ENCODE results near the gene USE1. TPM values are rescaled to one million over a fixed set of nuclear protein-coding genes. Genes with fewer than 3 reads are reported as not detected.

Gene USE1
- total RNA-seq, 1 experiment from 2014 or later: 27.5 TPM

GRCh38 chr19:17235300-17235970 lies 20.3 kb downstream of the USE1 start:
- H3K9me3 ChIP-seq (ENCODE audit: control insufficient read depth in 1 of 2, insufficient read depth in 1 of 2, low read depth in 1 of 2, low read length in 2 of 2): no peaks in the 10 kb centered on the region
- H3K27ac ChIP-seq (ENCODE audit: low read depth, low read length): peak overlapping the region; percentile 100
- peaks cover 14 to 16% of the 10 kb centered on the region in 2 experiments; a peak in 3 of 4 replicates for H3K36me3 ChIP-seq (ENCODE audit: control insufficient read depth in 1 of 2, insufficient read depth in 2 of 2, low read length in 2 of 2)
- BruUV-seq (replicated peaks): no TSS peak
- H3K27me3 ChIP-seq (ENCODE audit: insufficient read depth, low read length): no peaks in the 10 kb centered on the region
- H3K4me2 ChIP-seq (ENCODE audit: low read length): peak overlapping the region; percentile 98
- peaks cover 7% of the 10 kb centered on the region; the same call in 1 of the 2 replicates for H4K20me1 ChIP-seq (ENCODE audit: insufficient read depth)
- peaks cover 13 to 27% of the 10 kb centered on the region in 2 experiments for H3K4me1 ChIP-seq (ENCODE audit: control insufficient read depth in 1 of 2, insufficient read depth in 2 of 2, low read length in 2 of 2)
- peak overlapping the region; percentile 94 for H3K9ac ChIP-seq (ENCODE audit: low read length)
- no peak overlapping the region for H2AFZ ChIP-seq (ENCODE audit: low read depth, low read length, poor library complexity, severe bottlenecking)
- no peaks in the 10 kb centered on the region for H3K9me2 ChIP-seq (ENCODE audit: insufficient read depth)
- peaks cover 55% of the 10 kb centered on the region for H3K79me2 ChIP-seq (ENCODE audit: insufficient read depth, low read length)
- POLR2A ChIA-PET: interaction anchor here (0.8 to 3.8 kb wide), 9 partner anchors 9 to 155 kb away, joined by 3 to 29 read pairs (median 4); partner anchors contain the start of genes BABAM1, OCEL1 and USE1
- intact Hi-C loops (cut with micrococcal nuclease): no loop called here
- TF ChIP-seq ZFX (IDR thresholded peaks at IDR 0.05) (peak; percentile 88), MAX (IDR thresholded peaks at IDR 0.05) (peak; percentile 72), ZBTB33 (IDR thresholded peaks at IDR 0.05; ENCODE audit: extremely low read depth, insufficient replicate concordance, low read length) (no peak), YY1 (IDR thresholded peaks at IDR 0.05; ENCODE audit: extremely low read depth, insufficient replicate concordance, low read depth, low read length) (peak; percentile 26), POLR2AphosphoS5 (IDR thresholded peaks at IDR 0.05; ENCODE audit: low read depth, low read length) (peak; percentile 13; the same call in 1 of the 2 replicates), POLR2A (IDR thresholded peaks at IDR 0.05; ENCODE audit: borderline replicate concordance, extremely low read depth, insufficient read depth, insufficient read length) (peak; percentile 29), CTCF (IDR thresholded peaks at IDR 0.05 in 2 of 3, conservative IDR thresholded peaks at IDR 0.05 in 1 of 3; ENCODE audit: borderline replicate concordance in 1 of 3, insufficient read depth in 1 of 3, low read depth in 2 of 3, low read length in 2 of 3) (peak in 1 of 3 experiments; percentile 21; a peak in 1 of 6 replicates), TCF7L2 (IDR thresholded peaks at IDR 0.05; ENCODE audit: borderline replicate concordance, extremely low read depth, insufficient read depth, insufficient read length) (no peak)
- ATAC-seq (peak; percentile 65), DNase-seq (ENCODE audit: low read depth, low spot score) (no peak)
- peak overlapping the region; percentile 91 to 93 for H3K4me3 ChIP-seq (replicated peaks in 1 of 2; ENCODE audit: low read depth in 1 of 2, low read length in 2 of 2)
- CTCF ChIA-PET: interaction anchor here (1.4 kb wide), 1 partner anchor 48 kb away, joined by 3 read pairs; no protein-coding TSS in a partner anchor
- RAD21 ChIA-PET (ENCODE audit: low non-redundant PET in 1 of 2, low total read pairs in 2 of 2, uncharacterized antibody in 2 of 2, unreplicated experiment in 2 of 2): interaction anchor here in 1 of 2 experiments (1.9 kb wide), 1 partner anchor 9 kb away, joined by 5 read pairs; the partner anchor contains the start of gene OCEL1

All from HCT116 (cell line).